IMR-90 (cell line): ENCODE results near the gene CCDC181. TPM values are rescaled to one million over a fixed set of nuclear protein-coding genes. Genes with fewer than 3 reads are reported as not detected.

Source experiments
- ATAC-seq: fragments of 200-7000 bp; cut with Tn5 transposase; 2 replicates; pipeline ENCODE4 v1.9.1; 2020; ENCODE audit warnings: low read depth, mild to moderate bottlenecking, moderate library complexity
- BruUV-seq: library from RNA; stranded (reverse); fragments of 400-500 nt; replicated peaks from 2 replicates; lab custom pipeline; 2021; lab: Mats Ljungman, UMichigan
- CTCF ChIA-PET: fragments of 300-600 bp; formaldehyde crosslinking; extraction: SDS; loops from one replicate; lab custom pipeline; 2021; ENCODE audit warnings: antibody characterized with exemption; lab: Yijun Ruan, JAX
- POLR2A ChIA-PET: fragments of 300-600 bp; sonication (Branson Sonifier 250); formaldehyde crosslinking; loops from one replicate; lab custom pipeline; 2022; ENCODE audit warnings: antibody characterized with exemption; ENCODE audit not compliant: unreplicated experiment; lab: Charles Lee
- DNase-seq: peaks from one replicate; pipeline ENCODE4 v3.0.0; 2013
- H2AFZ ChIP-seq: replicated peaks from 2 replicates; pipeline ENCODE3; 2013; ENCODE audit warnings: low read length, mild to moderate bottlenecking; ENCODE audit not compliant: poor library complexity
- H2AK5ac ChIP-seq: 2 replicates; pipeline ENCODE4 v1.6.1; 2013; ENCODE audit warnings: low read depth, low read length, inconsistent platforms
- H2AK9ac ChIP-seq: replicated peaks from 2 replicates; pipeline ENCODE3; 2013; ENCODE audit warnings: mild to moderate bottlenecking, low read depth, low read length, moderate library complexity; ENCODE audit not compliant: poor library complexity
- H2BK120ac ChIP-seq: 2 replicates; pipeline ENCODE4 v1.6.1; 2013; ENCODE audit warnings: low read depth, low read length, inconsistent platforms
- H2BK15ac ChIP-seq: 3 replicates; pipeline ENCODE4 v1.6.1; 2013; ENCODE audit warnings: low read depth, low read length, inconsistent platforms
- H2BK20ac ChIP-seq: 2 replicates; pipeline ENCODE4 v1.6.1; 2013; ENCODE audit warnings: low read depth, mild to moderate bottlenecking, inconsistent platforms, low read length, moderate library complexity
- H2BK5ac ChIP-seq: 2 replicates; pipeline ENCODE4 v1.6.1; 2013; ENCODE audit warnings: mild to moderate bottlenecking, low read depth, low read length, inconsistent platforms; ENCODE audit not compliant: poor library complexity, severe bottlenecking
- H3K14ac ChIP-seq: replicated peaks from 2 replicates; pipeline ENCODE4 v1.6.1; 2013; ENCODE audit warnings: low read depth, low read length, inconsistent platforms
- H3K18ac ChIP-seq: 2 replicates; pipeline ENCODE4 v1.6.1; 2013; ENCODE audit warnings: low read depth, low read length, control low read depth
- H3K23ac ChIP-seq: 2 replicates; pipeline ENCODE4 v1.6.1; 2013; ENCODE audit warnings: low read depth, low read length, inconsistent platforms
- H3K27ac ChIP-seq: 2 replicates; pipeline ENCODE4 v1.5.1; 2013; ENCODE audit warnings: mild to moderate bottlenecking, control low read depth, low read length; ENCODE audit not compliant: insufficient read depth
- H3K27me3 ChIP-seq: 2 replicates; pipeline ENCODE4 v1.6.1; 2013; ENCODE audit warnings: low read length; ENCODE audit not compliant: control insufficient read depth, insufficient read depth
- H3K36me3 ChIP-seq: 2 replicates; pipeline ENCODE4 v1.6.1; 2013; ENCODE audit warnings: low read length, mixed read lengths; ENCODE audit not compliant: control insufficient read depth, insufficient read depth
- H3K4ac ChIP-seq: 2 replicates; pipeline ENCODE4 v1.6.1; 2013; ENCODE audit warnings: low read depth, low read length, inconsistent platforms
- H3K4me1 ChIP-seq: 2 replicates; pipeline ENCODE4 v1.6.1; 2013; ENCODE audit warnings: low read length, mixed read lengths; ENCODE audit not compliant: control insufficient read depth, insufficient read depth
- H3K4me2 ChIP-seq: 2 replicates; pipeline ENCODE4 v1.6.1; 2013; ENCODE audit warnings: low read depth, mild to moderate bottlenecking, control low read depth, low read length, moderate library complexity
- H3K4me3 ChIP-seq: 2 replicates; pipeline ENCODE4 v1.5.1; 2013; ENCODE audit warnings: low read depth, mild to moderate bottlenecking, control low read depth, low read length, moderate library complexity; ENCODE audit not compliant: insufficient read depth
- H3K56ac ChIP-seq: 2 replicates; pipeline ENCODE4 v1.6.1; 2013; ENCODE audit warnings: low read length, inconsistent platforms; ENCODE audit not compliant: insufficient read depth; ENCODE audit errors: extremely low read depth
- H3K79me1 ChIP-seq, 2 experiments: 2 replicates each; pipeline ENCODE4 v1.6.1; 2013; ENCODE audit warnings: low read length in 2 of 2, inconsistent platforms in 1 of 2, low read depth in 1 of 2
- H3K9ac ChIP-seq: 2 replicates; pipeline ENCODE4 v1.6.1; 2013; ENCODE audit warnings: low read depth, low read length, control low read depth
- H3K9me1 ChIP-seq: 2 replicates; pipeline ENCODE4 v1.6.1; 2013; ENCODE audit warnings: low read length, inconsistent platforms; ENCODE audit not compliant: insufficient read depth
- H3K9me3 ChIP-seq: 2 replicates; pipeline ENCODE4 v1.6.1; 2013; ENCODE audit warnings: low read length; ENCODE audit not compliant: control insufficient read depth, insufficient read depth
- H4K20me1 ChIP-seq: 2 replicates; pipeline ENCODE4 v1.6.1; 2013; ENCODE audit warnings: low read length, inconsistent platforms; ENCODE audit not compliant: insufficient read depth
- H4K5ac ChIP-seq: 2 replicates; pipeline ENCODE4 v1.6.1; 2013; ENCODE audit warnings: mild to moderate bottlenecking, low read depth, low read length, control low read depth
- H4K8ac ChIP-seq, 2 experiments: 2 replicates each; pipeline ENCODE4 v1.6.1; 2013; ENCODE audit warnings: low read depth in 2 of 2, low read length in 2 of 2, control low read depth in 1 of 2, inconsistent platforms in 1 of 2
- H4K91ac ChIP-seq: 2 replicates; pipeline ENCODE4 v1.6.1; 2013; ENCODE audit warnings: low read depth, low read length, inconsistent platforms; ENCODE audit not compliant: insufficient read depth
- BHLHE40 ChIP-seq: fragments of 150-350 bp; IDR thresholded peaks from 2 replicates; pipeline ENCODE4 v1.6.1; 2016; ENCODE audit warnings: mild to moderate bottlenecking, low read depth, low read length
- CEBPB ChIP-seq: IDR thresholded peaks from 2 replicates; pipeline ENCODE4 v1.6.1; 2012; ENCODE audit warnings: low read depth, low read length, improper control_type of control experiment
- CHD1 ChIP-seq: IDR thresholded peaks from 2 replicates; pipeline ENCODE4 v1.6.1; 2012; ENCODE audit warnings: low read depth, low read length, improper control_type of control experiment
- CTCF ChIP-seq: conservative IDR thresholded peaks from 2 replicates; pipeline ENCODE4 v1.5.1; 2012; ENCODE audit warnings: mild to moderate bottlenecking, low read depth, low read length, improper control_type of control experiment
- ELK1 ChIP-seq: fragments of 150-350 bp; IDR thresholded peaks from 2 replicates; pipeline ENCODE4 v1.6.1; 2016; ENCODE audit warnings: low read depth, mild to moderate bottlenecking, low read length, moderate library complexity, borderline replicate concordance
- FOS ChIP-seq: fragments of 150-350 bp; IDR thresholded peaks from 2 replicates; pipeline ENCODE4 v1.6.1; 2016; ENCODE audit warnings: low read depth, low read length
- MAFK ChIP-seq: IDR thresholded peaks from 2 replicates; pipeline ENCODE4 v1.6.1; 2012; ENCODE audit warnings: low read depth, low read length, improper control_type of control experiment
- MAZ ChIP-seq: IDR thresholded peaks from 2 replicates; pipeline ENCODE4 v1.6.1; 2012; ENCODE audit warnings: low read depth, mild to moderate bottlenecking, low read length, improper control_type of control experiment, moderate library complexity, borderline replicate concordance
- MXI1 ChIP-seq: IDR thresholded peaks from 2 replicates; pipeline ENCODE4 v1.6.1; 2012; ENCODE audit warnings: low read depth, mild to moderate bottlenecking, low read length, moderate library complexity, borderline replicate concordance
- NFE2L2 ChIP-seq: fragments of 150-350 bp; IDR thresholded peaks from 2 replicates; pipeline ENCODE4 v1.6.1; 2016; ENCODE audit warnings: low read depth, mild to moderate bottlenecking, low read length
- POLR2A ChIP-seq: IDR thresholded peaks from 2 replicates; pipeline ENCODE4 v1.6.1; 2012; ENCODE audit warnings: mild to moderate bottlenecking, low read depth, low read length
- RAD21 ChIP-seq: IDR thresholded peaks from 2 replicates; pipeline ENCODE4 v1.6.1; 2012; ENCODE audit warnings: low read length, improper control_type of control experiment
- RCOR1 ChIP-seq: IDR thresholded peaks from 2 replicates; pipeline ENCODE4 v1.6.1; 2012; ENCODE audit warnings: mild to moderate bottlenecking, low read length, improper control_type of control experiment; ENCODE audit not compliant: insufficient replicate concordance
- RFX5 ChIP-seq: IDR thresholded peaks from 2 replicates; pipeline ENCODE4 v1.8.0; 2012; ENCODE audit warnings: low read depth, mild to moderate bottlenecking, low read length, moderate library complexity
- SMC3 ChIP-seq: fragments of 150-350 bp; IDR thresholded peaks from 2 replicates; pipeline ENCODE4 v1.6.1; 2016; ENCODE audit warnings: low read depth, mild to moderate bottlenecking, antibody characterized with exemption, low read length, moderate library complexity
- USF2 ChIP-seq: fragments of 150-350 bp; IDR thresholded peaks from 2 replicates; pipeline ENCODE4 v1.6.1; 2017; ENCODE audit warnings: mild to moderate bottlenecking, antibody characterized with exemption, low read length, low read depth
- WGBS, 2 experiments: methylation state at CpG; one replicate each; pipeline versions ENCODE4 v1.1.5 to v1.1.7; 2013; ENCODE audit warnings: missing lambda C conversion rate in 2 of 2; ENCODE audit not compliant: insufficient read length in 1 of 2; ENCODE audit errors: extremely low coverage in 2 of 2; 5-methylcytosine and 5-hydroxymethylcytosine counted together
- dilution Hi-C: fragments of 300-500 bp; cut with HindIII; formaldehyde crosslinking; loops from one replicate; pipeline ENCODE4 v1.14.3; 2018; ENCODE audit warnings: low sequenced_read_pairs; ENCODE audit not compliant: unreplicated experiment
- in situ Hi-C: fragments of 300-500 bp; cut with MboI; formaldehyde crosslinking; loops from 3 replicates; pipeline ENCODE4 v1.14.3; 2019; ENCODE audit warnings: low sequenced_read_pairs, inconsistent platforms, mixed read lengths
- intact Hi-C: fragments of 100-400 bp; cut with micrococcal nuclease; formaldehyde crosslinking; loops from 2 replicates; pipeline ENCODE4 v1.10.0; 2022
- polyA plus RNA-seq, 3 experiments: library from polyadenylated mRNA; depleted of rRNA; stranded (reverse); fragments of >200 nt; gene quantifications; 2 replicates each; pipeline ENCODE4 v1.2.3, GENCODE V29; 2012; ENCODE audit warnings: low replicate concordance in 1 of 3
- total RNA-seq: library from RNA; depleted of rRNA; stranded (reverse); fragments of >200 nt; gene quantifications from 2 replicates; pipeline ENCODE4 v1.2.3, GENCODE V29; 2012

CCDC181 gene
- total and polyA plus RNA-seq, 2 of the 4 experiments (the other 2 are of a cell fraction) = 0.03 TPM; not detected in 1

- Histone ChIP-seq H2BK15ac (no peak overlapping the region), H2AFZ (no peak overlapping the region), H4K20me1 (no peaks in the 10 kb centered on the region), H3K4ac (no peak overlapping the region), H3K56ac (no peak overlapping the region), H3K9me3 (no peaks in the 10 kb centered on the region), H3K14ac (no peak overlapping the region), H3K4me3 (no peak overlapping the region), H4K5ac (no peak overlapping the region), H3K36me3 (no peaks in the 10 kb centered on the region), H3K4me2 (no peak overlapping the region), H2AK5ac (no peak overlapping the region), H3K27ac (no peak overlapping the region), H2BK20ac (no peak overlapping the region), H3K18ac (no peak overlapping the region), H3K9me1 (no peaks in the 10 kb centered on the region), H3K4me1 (no peaks in the 10 kb centered on the region), H3K27me3 (no peaks in the 10 kb centered on the region), H2AK9ac (no peak overlapping the region), H4K91ac (no peak overlapping the region), H3K23ac (no peak overlapping the region), H3K9ac (no peak overlapping the region), H4K8ac (no peak overlapping the region), H2BK120ac (no peak overlapping the region), H2BK5ac (no peak overlapping the region), H3K79me1 (no peaks in the 10 kb centered on the region)
- DNase-seq = no peak
- ChIA-PET CTCF (no interaction called here), POLR2A (no interaction called here)
- ATAC-seq = no peak
- TF ChIP-seq USF2 = no peak
- no peak for TF ChIP-seq BHLHE40
- no peak for TF ChIP-seq NFE2L2
- TF ChIP-seq MAZ = no peak
- no peak for TF ChIP-seq CHD1
- no peak for TF ChIP-seq RAD21
- no peak for TF ChIP-seq CTCF
- no peak for TF ChIP-seq MXI1
- no peak for TF ChIP-seq SMC3
- no peak for TF ChIP-seq POLR2A
- no peak for TF ChIP-seq CEBPB
- no peak for TF ChIP-seq MAFK
- TF ChIP-seq RCOR1 = no peak
- TF ChIP-seq ELK1 = no peak
- TF ChIP-seq RFX5 = no peak
- no peak for TF ChIP-seq FOS
- in situ Hi-C loops (no loop called here), dilution Hi-C loops (no loop called here), intact Hi-C loops (no loop called here)
- WGBS, 2 experiments = 83% methylated on average over 1 of the region's 6 CpGs; no CpG with 5 or more reads in 1 of the 2 experiments
- no TSS peak for BruUV-seq
These were observed 1.0 kb downstream of the CCDC181 start for GRCh38 chr1:169426174-169426705.
